T47D (cell line): ENCODE measurements around the gene KLHL24.
"Not testable (repeated sequence)": the region's sequence is repeated elsewhere in the genome, so short reads cannot be mapped to it uniquely, and the experiment has no call there.

Experiments used
- DNase-seq, 2 experiments: peaks; one replicate each; pipeline versions ENCODE4 v3.0.0 to v3.0.0-alpha.2; 2011 to 2012; ENCODE audit warnings: low read depth in 1 of 2, low spot score in 1 of 2
- JUND ChIP-seq: IDR thresholded peaks from 2 replicates; pipeline ENCODE4 v1.6.1; 2012; ENCODE audit warnings: low read depth
- in situ Hi-C: cut with HindIII; loops from 2 replicates; pipeline ENCODE4 v1.10.0; 2016; ENCODE audit warnings: low sequenced_read_pairs, low pct_unique_long_range_greater_than_20kb

Gene KLHL24

DNA sequence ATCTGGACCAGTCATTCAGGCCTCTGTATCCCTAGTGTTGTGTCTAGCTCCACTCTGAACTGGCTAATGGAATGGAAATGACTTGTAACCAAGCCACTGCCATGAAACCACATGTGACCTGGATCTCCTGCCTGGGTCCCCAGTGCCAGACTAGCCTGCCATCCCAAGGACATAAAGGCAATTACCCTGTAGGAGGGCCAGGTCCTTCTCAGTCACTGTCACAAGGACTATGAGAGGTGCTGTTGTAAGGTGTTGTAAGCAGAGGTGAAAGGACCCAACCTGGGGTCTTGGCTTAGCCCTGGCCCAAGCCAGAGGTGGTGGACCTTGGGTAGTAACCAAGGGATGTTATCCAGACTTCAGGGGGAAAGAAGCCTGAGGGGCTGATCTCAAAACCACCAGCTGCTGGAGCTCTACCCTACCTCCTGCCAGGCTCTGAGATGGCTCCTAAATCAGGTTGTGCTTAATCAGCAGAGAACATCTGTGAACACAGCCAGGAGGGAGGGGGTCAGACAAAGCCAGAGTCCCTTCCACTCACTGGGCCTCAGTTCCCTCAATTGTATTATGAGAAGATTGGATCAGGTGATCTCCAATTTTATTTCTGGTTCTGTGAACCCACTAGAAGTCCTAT, 15.7 kb upstream of the KLHL24 start:
- in situ Hi-C loops, result no loop called here
- no peak for TF ChIP-seq JUND
- no peak for DNase-seq

DNA sequence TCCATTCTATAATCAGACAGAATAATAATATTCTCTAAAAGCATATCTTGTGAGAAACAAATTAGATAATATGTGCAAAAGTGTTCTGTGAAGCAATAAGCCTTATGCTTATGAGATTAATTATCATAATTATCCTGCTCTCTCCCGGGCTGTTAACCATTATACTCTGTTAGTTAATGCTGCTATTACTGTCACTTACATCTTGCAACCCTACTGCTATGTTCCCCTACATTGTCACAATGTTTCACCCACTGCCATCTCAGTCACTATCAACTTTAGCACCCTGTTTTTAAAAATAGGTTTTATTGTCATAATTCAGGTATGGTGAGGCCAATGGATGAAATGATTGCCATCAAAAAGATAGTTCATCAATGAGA, 15.2 kb upstream of the KLHL24 start:
- no peak for TF ChIP-seq JUND
- no peak for DNase-seq
- in situ Hi-C loops, result no loop called here

DNA sequence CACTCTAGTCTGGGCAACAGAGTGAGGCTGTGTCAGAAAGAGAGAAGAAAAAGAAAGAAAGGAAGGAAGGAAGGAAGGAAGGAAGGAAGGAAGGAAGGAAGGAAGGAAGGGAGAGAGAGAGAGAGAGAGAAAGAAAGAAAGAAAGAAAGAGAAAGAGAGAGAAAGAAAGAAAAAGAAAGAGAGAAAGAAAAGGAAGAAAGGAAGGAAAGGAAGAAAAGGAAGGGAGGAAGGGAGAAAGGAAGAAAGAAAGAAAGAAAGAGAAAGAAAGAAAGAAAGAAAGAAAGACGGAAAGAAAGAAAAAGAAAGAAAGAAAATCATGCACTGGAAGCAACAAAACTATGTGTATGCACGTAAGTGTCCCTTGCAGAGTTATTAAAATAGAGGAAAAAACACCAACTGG, 12.9 kb upstream of the KLHL24 start:
- DNase-seq, in situ Hi-C loops: not testable (repeated sequence)

DNA sequence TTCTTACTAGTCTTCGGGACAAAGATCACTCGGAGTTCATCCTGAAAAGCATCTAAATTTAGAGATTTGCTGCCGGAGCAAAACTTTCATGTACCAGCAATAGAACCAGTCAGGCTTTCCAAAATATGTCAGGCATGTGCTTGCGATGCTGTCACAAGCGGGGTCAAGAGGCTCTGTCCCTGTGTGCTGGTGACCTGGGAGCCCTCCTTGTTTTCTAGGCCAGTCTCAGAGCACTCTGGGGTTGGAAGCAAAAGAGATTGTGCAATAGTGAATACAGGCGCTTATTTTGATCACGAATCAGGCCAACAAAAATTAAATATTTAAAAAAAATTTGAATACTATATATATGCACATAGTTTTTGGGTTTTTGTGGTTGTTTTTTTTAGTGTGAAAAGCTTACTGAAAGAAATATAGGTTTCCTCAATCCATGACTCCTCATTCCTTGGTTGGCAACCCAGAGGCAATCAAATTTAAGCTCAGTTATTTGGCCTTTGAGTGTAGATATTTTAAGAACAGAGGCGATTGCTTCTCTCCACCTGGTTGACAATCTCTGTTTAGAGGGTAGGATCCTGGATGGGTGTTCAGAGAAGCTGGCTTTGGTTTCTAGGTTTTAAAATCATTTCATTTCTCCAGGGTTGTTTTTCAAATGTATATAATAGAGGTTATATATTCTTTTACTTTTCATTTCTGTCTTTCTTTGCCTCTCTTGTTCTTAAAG, 8.4 kb upstream of the KLHL24 start:
- no peak for TF ChIP-seq JUND
- in situ Hi-C loops, result no loop called here
- no peak for DNase-seq

DNA sequence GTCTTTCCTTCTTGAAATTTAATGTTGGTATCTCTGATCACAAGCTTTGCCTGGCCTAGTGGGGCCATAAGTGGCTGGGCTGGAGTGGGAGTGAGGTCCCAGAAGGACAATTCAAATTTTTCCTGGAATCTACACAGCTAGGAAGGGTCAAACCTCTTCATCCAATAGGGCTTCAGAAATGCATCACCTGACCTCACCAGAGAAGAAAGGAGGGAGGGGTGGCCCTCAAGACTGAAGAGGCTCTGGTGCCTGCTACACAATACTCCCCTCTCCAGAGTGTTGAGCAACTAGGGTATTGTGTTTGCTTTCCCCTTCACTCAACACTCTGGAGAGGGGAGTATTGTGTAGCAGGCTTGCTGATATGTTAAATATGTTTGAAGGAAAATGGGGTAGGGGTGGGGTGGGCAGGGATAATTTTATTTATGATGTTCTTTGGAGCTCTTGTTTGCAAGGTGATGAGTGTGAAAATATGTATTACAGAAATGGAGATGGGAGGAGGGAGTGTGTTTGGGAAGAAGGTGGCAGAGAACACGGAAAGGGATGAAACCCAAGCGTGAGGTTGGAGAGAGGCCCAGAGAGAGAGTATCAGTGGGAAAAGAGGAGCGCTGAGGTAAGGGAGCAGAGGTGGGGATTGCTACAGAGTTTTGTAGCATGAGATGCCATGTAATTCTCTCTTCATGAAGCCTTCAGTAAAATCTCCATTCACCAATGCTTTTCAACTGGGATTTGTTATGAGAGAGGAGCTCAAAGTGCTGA, 5.7 kb upstream of the KLHL24 start:
- no peak for TF ChIP-seq JUND
- in situ Hi-C loops, result no loop called here
- no peak for DNase-seq

DNA sequence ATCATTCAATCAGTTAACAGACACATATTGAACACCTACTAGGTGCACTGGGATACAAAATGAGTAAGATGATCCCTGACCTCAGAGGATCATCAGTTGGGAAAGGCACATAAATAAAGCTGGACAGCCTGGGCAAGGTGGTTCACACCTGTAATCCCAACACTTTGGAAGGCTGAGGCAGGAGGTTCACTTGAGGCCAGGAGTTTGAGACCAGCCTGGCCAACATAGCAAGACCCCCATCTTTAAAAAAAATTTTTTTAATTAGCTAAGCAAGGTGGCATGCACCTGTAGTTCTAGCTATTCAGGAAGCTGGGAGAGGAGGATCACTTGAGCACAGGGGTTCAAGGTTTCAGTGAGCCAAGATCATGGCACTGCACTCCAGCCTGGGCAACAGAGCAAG, 3.7 kb upstream of the KLHL24 start:
- in situ Hi-C loops, result no loop called here
- DNase-seq, result no peak
- TF ChIP-seq JUND, result no peak

DNA sequence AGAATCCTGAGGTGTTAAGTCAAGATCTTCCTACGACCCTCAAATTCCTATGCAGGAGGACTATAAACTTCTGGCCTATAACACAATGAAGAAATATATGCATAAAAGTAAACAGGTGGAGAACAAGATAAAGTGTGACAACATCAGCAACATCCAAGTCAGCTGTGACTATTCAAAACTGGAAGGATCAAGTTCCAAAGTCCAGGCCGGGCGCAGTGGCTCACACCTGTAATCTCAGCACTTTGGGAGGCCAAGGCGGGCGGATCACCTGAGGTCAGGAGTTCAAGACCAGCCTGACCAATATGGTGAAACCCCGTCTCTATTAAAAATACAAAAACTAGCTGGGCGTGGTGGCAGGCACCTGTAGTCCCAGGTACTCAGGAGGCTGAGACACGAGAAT, 2.7 kb upstream of the KLHL24 start:
- in situ Hi-C loops, DNase-seq: not testable (repeated sequence)

DNA sequence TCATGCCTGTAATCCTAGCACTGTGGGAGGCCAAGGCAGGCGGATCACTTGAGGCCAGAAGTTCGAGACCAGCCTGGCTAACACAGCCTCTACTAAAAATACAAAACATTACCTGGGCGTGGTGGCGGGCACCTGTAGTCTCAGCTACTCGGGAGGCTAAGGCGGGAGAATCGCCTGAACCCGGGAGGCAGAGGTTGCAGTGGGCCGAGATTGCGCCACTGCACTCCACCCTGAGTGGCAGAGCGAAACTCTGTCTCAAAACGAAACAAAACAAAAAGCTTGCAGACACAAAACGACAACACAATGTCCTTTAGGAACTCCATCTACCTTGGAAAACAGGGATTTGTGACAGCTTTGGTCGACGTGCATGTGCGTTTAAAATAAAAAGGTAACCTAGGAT, 716 bp upstream of the KLHL24 start:
- TF ChIP-seq JUND, result no peak
- in situ Hi-C loops, result no loop called here
- no peak for DNase-seq

DNA sequence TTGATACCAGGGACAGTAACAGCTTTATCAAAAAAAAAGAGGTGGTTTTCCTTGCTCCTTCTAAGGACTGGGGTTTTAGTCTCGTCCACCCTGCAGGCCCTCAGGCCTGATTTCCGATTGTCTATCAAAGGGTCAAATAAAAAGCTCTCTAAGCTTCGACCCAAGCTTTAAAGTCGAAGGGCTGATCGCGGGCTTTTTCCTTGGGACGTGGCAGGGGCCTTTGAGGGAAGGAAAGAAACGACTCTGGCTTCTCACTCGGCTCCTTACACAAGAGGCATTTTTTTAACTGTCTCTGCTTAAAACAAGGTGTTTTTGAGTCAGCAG, 354 bp upstream of the KLHL24 start:
- DNase-seq, result no peak
- no peak for TF ChIP-seq JUND
- in situ Hi-C loops, result no loop called here

DNA sequence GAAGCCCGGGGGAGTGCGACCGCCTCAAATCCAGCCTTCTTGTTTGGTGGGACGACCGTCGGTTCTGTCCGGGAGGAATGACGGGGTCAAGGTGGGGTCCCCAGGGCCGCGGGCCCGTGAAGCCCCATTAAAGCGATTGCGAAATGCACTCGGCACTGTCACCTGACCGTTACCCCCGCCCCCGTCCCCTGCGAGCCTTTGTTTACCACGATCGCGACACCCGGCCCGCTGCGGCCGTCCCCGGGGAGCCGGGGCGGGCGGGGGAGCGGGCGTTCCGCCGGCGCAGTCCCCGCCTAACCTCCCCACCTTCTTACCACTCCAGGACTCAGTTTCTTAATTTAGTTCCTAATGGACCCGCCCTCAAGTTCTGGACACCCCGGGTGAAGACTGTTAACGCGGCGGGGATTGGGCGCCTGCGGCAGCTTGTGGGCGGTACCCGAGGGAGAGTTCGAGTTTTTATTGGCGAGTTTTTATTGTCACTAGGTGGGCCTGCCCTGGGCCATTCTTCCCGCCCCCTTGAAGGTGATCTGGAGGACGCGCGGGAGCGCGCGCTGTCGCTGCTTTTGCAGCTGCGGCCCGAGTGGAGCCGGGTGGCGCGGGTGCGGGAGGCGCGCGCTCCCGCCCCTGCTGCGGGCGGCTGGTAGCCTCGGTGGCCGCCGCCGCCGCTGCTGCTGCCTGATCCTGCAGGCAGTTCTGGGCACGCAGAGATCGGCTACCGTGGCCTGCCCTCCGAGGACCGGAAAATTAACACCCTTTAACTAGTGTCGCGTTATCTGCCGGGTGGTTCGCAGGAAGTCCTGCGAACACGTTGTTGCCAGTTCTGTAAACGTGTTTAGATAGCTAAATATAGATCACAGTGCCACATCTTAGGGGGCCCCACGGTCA, 1.0 kb downstream of the KLHL24 start:
- peak; percentile 94 to 100 for DNase-seq
- TF ChIP-seq JUND, result no peak; the same call in 1 of the 2 replicates
- in situ Hi-C loops, result no loop called here

DNA sequence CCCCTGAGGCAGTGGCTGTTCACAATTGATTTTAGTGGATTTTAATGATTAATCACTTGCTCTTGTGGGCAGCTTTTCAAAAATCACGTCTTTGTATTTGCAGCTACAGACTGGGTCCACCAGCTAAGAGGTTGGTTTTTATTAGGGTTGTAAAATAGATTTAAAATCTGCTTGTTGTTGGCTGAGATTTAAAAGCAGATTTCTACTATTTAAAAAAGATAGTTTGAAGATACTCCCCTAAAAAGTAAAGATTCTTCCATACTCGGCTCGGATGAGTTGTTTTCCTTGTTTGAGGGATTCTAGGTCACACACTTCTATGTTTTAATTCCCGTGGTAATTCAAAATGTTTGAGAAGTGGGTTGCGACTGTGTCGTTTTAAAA, 1.7 kb downstream of the KLHL24 start:
- in situ Hi-C loops, result no loop called here
- no peak for DNase-seq
- no peak; the same call in 1 of the 2 replicates for TF ChIP-seq JUND

DNA sequence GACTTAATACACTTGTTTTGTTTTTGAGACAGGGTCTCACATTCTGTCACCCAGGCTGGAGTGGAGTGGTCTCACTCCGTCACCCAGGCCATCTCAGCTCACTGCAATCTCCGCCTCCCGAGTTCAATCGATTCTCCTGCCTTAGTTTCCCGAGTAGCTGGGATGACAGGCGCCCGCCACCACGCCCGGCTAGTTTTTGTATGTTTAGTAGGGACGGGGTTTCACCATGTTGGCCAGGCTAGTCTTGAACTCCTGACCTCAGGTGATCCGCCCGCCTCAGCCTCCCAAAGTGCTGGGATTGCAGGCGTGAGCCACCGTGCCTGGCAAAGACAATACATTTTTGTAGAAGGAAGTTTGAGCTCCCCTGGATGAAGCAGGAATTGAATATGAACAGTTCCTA, 2.2 kb downstream of the KLHL24 start:
- in situ Hi-C loops, result not testable (repeated sequence)

More for the DNA sequence above, 2.2 kb downstream of the KLHL24 start:
- not testable (repeated sequence) for DNase-seq
